ENCODE results near the gene SEMA6A.

DNA sequence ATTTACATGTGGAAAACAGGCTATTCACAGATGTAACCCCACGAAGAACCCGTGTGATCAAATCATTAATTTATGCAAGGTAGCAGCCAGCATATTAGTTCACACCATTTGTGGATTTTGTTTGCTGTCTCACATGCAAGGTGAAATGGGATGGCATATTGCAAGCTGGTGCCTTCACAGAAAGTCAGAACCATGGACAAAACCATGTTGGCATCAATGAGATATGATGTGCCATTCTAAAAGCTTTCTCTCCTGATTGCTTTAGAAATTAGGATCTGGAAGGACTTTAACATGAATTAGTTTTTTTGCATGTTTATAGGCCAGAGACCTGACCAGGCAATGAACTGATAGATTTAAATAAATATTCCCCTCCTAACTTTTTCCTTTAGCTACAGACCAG is 129.3 kb downstream of the SEMA6A start:
- no peak for TF ChIP-seq FOXK1 (CRISPR knock-in tag; IDR thresholded peaks at IDR 0.05; ENCODE audit: borderline replicate concordance, low read depth)
- TF ChIP-seq, protein P1, sequence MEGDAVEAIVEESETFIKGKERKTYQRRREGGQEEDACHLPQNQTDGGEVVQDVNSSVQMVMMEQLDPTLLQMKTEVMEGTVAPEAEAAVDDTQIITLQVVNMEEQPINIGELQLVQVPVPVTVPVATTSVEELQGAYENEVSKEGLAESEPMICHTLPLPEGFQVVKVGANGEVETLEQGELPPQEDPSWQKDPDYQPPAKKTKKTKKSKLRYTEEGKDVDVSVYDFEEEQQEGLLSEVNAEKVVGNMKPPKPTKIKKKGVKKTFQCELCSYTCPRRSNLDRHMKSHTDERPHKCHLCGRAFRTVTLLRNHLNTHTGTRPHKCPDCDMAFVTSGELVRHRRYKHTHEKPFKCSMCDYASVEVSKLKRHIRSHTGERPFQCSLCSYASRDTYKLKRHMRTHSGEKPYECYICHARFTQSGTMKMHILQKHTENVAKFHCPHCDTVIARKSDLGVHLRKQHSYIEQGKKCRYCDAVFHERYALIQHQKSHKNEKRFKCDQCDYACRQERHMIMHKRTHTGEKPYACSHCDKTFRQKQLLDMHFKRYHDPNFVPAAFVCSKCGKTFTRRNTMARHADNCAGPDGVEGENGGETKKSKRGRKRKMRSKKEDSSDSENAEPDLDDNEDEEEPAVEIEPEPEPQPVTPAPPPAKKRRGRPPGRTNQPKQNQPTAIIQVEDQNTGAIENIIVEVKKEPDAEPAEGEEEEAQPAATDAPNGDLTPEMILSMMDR (CRISPR knock-in tag; IDR thresholded peaks at IDR 0.05) = no peak

All from HepG2 (cell line).